Panc1 (cell line): ENCODE measurements around the gene ERC2. TPM values are rescaled to one million over a fixed set of nuclear protein-coding genes. Genes with fewer than 3 reads are reported as not detected.

Experiments
- ATAC-seq: fragments of 200-7000 bp; cut with Tn5 transposase; 2 replicates; pipeline ENCODE4 v1.9.1; 2020; ENCODE audit warnings: mild to moderate bottlenecking, moderate library complexity
- BruUV-seq: library from RNA; stranded (reverse); fragments of 400-500 nt; replicated peaks from 2 replicates; lab custom pipeline; 2021; lab: Mats Ljungman, UMichigan
- CTCF ChIA-PET: fragments of 300-600 bp; sonication (Branson Sonifier 250); formaldehyde crosslinking; loops from one replicate; lab custom pipeline; 2022; ENCODE audit warnings: antibody characterized with exemption; lab: Charles Lee
- POLR2A ChIA-PET: fragments of 300-600 bp; sonication (Branson Sonifier 250); formaldehyde crosslinking; loops from one replicate; lab custom pipeline; 2022; ENCODE audit warnings: antibody characterized with exemption; lab: Charles Lee
- DNase-seq: peaks from one replicate; pipeline ENCODE4 v3.0.0-alpha.2; 2010; ENCODE audit warnings: low read depth, low spot score
- H3K27ac ChIP-seq: 2 replicates; pipeline ENCODE4 v1.5.1; 2011; ENCODE audit warnings: mild to moderate bottlenecking, low read length, inconsistent platforms
- H3K27me3 ChIP-seq: fragments of 200-500 bp; sonication (Bioruptor generic); 2 replicates; pipeline ENCODE4 v1.6.0; 2014; ENCODE audit warnings: low read length, inconsistent platforms; ENCODE audit not compliant: control insufficient read depth, insufficient read depth
- H3K36me3 ChIP-seq: fragments of 200-500 bp; sonication (Bioruptor generic); 2 replicates; pipeline ENCODE4 v1.5.1; 2014; ENCODE audit warnings: inconsistent platforms, mild to moderate bottlenecking, low read length, moderate library complexity; ENCODE audit not compliant: control insufficient read depth, insufficient read depth
- H3K4me1 ChIP-seq: 2 replicates; pipeline ENCODE4 v1.5.1; 2011; ENCODE audit warnings: inconsistent platforms, mild to moderate bottlenecking, low read length, moderate library complexity; ENCODE audit not compliant: control insufficient read depth, insufficient read depth
- H3K4me3 ChIP-seq, 2 experiments: 2 replicates each; pipeline ENCODE4 v1.5.1; 2011 to 2012; ENCODE audit warnings: low read depth in 2 of 2, low read length in 2 of 2, mild to moderate bottlenecking in 2 of 2, inconsistent platforms in 1 of 2, moderate library complexity in 1 of 2
- H3K9me3 ChIP-seq: fragments of 200-500 bp; sonication (Bioruptor generic); 2 replicates; pipeline ENCODE4 v1.5.1; 2014; ENCODE audit warnings: low read depth, mild to moderate bottlenecking, inconsistent platforms, low read length, moderate library complexity; ENCODE audit not compliant: control insufficient read depth, insufficient read depth
- POLR2AphosphoS5 ChIP-seq: IDR thresholded peaks from 2 replicates; pipeline ENCODE4 v1.6.1; 2012; ENCODE audit warnings: mild to moderate bottlenecking, low read depth, low read length, moderate library complexity
- SIN3A ChIP-seq: IDR thresholded peaks from 2 replicates; pipeline ENCODE4 v1.6.1; 2012; ENCODE audit warnings: low read depth, mild to moderate bottlenecking, low read length, moderate library complexity, borderline replicate concordance; ENCODE audit not compliant: insufficient read depth
- TCF7L2 ChIP-seq: IDR thresholded peaks from 2 replicates; pipeline ENCODE4 v1.6.1; 2011; ENCODE audit warnings: mild to moderate bottlenecking, low read depth, low read length, inconsistent platforms
- in situ Hi-C: cut with HindIII; loops from 2 replicates; pipeline ENCODE4 v1.10.0; 2016; ENCODE audit warnings: low sequenced_read_pairs, low pct_unique_long_range_greater_than_20kb
- intact Hi-C: fragments of 100-400 bp; cut with micrococcal nuclease; formaldehyde crosslinking; loops from one replicate; pipeline ENCODE4 v1.10.0; 2022; ENCODE audit not compliant: unreplicated experiment
- total RNA-seq: library from RNA; stranded (reverse); gene quantifications from one replicate; pipeline ENCODE4 v1.2.1, GENCODE V29; 2021; ENCODE audit not compliant: unreplicated experiment
- TF ChIP-seq, protein P1 (sequence below): fragments of 450-650 bp; IDR thresholded peaks from 2 replicates; pipeline ENCODE4 v1.5.1; 2017; ENCODE audit warnings: mild to moderate bottlenecking
- TF ChIP-seq, protein P2 (sequence below), 2 experiments: IDR thresholded peaks; 2 replicates each; pipeline ENCODE4 v1.6.1; 2011 to 2012; ENCODE audit warnings: low read depth in 2 of 2, control low read depth in 1 of 2, low read length in 1 of 2, mild to moderate bottlenecking in 1 of 2, moderate library complexity in 1 of 2; ENCODE audit not compliant: insufficient read depth in 1 of 2

ERC2 gene
- total RNA-seq, 1 experiment from 2014 or later = 0.33 TPM

DNA sequence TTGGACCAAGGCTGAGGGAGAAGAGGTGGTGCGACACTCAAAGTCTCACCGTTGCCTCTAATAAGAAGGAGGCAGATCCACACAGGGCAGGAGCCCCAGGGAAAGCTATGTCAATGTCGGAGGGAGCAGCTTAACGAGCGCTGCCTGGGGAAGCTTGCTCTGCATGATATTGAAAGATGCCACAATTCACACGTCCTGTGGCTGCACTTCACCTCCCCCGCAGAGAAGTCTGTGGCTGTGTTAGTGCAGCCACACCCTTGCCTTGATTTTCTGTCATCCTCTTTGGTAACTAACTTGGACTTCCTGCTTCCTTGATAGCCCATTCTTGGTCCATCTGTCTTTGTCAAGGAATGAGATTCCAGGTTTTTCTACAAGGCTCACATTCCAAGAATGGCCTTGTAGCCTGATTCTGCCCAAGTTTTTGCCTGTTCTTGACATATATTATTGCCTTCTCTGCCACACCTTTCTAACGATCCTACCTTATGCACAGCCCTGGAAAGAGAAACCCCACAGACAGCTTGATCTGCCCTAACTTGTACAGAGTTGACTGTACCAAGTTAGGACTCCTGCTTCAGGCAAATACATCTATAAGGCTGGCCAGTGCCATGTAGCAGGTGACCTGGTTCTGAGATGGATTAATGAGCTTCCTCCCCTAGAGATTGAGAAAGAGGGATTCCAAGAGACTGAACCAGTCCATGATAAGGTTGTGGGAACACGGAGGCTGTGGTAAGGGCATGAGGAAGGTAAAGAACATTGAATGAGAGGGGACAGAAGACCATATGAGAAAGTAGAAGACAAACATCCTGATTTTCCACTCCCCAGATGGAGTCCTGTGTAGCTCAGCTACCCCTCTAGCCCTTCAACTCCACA is 828.1 kb downstream of the ERC2 start:
- intact Hi-C loops = no loop called here
- Histone ChIP-seq H3K9me3 (no peaks in the 10 kb centered on the region), H3K27ac (no peak overlapping the region), H3K4me1 (no peaks in the 10 kb centered on the region), H3K36me3 (no peaks in the 10 kb centered on the region), H3K27me3 (no peaks in the 10 kb centered on the region), H3K4me3 (no peak overlapping the region)
- DNase-seq (no peak), ATAC-seq (no peak)
- BruUV-seq = no TSS peak
- POLR2A ChIA-PET = no interaction called here
- CTCF ChIA-PET = no interaction called here
- TF ChIP-seq TCF7L2 (no peak), POLR2AphosphoS5 (no peak), SIN3A (no peak)
- TF ChIP-seq, protein P1, sequence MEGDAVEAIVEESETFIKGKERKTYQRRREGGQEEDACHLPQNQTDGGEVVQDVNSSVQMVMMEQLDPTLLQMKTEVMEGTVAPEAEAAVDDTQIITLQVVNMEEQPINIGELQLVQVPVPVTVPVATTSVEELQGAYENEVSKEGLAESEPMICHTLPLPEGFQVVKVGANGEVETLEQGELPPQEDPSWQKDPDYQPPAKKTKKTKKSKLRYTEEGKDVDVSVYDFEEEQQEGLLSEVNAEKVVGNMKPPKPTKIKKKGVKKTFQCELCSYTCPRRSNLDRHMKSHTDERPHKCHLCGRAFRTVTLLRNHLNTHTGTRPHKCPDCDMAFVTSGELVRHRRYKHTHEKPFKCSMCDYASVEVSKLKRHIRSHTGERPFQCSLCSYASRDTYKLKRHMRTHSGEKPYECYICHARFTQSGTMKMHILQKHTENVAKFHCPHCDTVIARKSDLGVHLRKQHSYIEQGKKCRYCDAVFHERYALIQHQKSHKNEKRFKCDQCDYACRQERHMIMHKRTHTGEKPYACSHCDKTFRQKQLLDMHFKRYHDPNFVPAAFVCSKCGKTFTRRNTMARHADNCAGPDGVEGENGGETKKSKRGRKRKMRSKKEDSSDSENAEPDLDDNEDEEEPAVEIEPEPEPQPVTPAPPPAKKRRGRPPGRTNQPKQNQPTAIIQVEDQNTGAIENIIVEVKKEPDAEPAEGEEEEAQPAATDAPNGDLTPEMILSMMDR = no peak
- TF ChIP-seq, protein P2, sequence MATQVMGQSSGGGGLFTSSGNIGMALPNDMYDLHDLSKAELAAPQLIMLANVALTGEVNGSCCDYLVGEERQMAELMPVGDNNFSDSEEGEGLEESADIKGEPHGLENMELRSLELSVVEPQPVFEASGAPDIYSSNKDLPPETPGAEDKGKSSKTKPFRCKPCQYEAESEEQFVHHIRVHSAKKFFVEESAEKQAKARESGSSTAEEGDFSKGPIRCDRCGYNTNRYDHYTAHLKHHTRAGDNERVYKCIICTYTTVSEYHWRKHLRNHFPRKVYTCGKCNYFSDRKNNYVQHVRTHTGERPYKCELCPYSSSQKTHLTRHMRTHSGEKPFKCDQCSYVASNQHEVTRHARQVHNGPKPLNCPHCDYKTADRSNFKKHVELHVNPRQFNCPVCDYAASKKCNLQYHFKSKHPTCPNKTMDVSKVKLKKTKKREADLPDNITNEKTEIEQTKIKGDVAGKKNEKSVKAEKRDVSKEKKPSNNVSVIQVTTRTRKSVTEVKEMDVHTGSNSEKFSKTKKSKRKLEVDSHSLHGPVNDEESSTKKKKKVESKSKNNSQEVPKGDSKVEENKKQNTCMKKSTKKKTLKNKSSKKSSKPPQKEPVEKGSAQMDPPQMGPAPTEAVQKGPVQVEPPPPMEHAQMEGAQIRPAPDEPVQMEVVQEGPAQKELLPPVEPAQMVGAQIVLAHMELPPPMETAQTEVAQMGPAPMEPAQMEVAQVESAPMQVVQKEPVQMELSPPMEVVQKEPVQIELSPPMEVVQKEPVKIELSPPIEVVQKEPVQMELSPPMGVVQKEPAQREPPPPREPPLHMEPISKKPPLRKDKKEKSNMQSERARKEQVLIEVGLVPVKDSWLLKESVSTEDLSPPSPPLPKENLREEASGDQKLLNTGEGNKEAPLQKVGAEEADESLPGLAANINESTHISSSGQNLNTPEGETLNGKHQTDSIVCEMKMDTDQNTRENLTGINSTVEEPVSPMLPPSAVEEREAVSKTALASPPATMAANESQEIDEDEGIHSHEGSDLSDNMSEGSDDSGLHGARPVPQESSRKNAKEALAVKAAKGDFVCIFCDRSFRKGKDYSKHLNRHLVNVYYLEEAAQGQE (IDR thresholded peaks at IDR 0.05; ENCODE audit: insufficient read depth in 1 of 2, low read depth in 2 of 2, low read length in 1 of 2) = no peak
- in situ Hi-C loops = no loop called here

DNA sequence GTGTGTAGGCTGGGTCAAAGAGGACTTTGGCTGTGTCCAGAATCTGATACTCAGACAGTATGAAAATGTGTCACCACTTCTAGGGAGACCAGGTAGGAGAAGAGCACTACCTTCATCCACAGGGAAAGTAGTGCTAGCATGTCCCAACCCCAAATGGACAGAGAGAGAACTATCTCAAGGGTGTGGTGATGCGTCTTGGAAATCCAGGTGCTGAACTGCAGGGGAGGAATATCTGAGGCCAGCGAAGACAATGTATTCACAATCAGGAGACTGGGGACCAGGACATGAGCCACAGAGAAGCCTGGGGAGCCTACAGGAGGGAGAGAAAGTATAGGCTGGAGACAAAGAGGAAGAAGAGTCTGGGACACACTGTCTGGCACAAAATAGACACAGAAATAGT is 829.1 kb downstream of the ERC2 start:
- H3K9me3 ChIP-seq = no peaks in the 10 kb centered on the region
- H3K27ac ChIP-seq = no peak overlapping the region
- H3K27me3 ChIP-seq = no peaks in the 10 kb centered on the region
- H3K4me3 ChIP-seq = no peak overlapping the region
- TF ChIP-seq POLR2AphosphoS5 (no peak), SIN3A (no peak)
- TF ChIP-seq, protein P2 (IDR thresholded peaks at IDR 0.05; ENCODE audit: insufficient read depth in 1 of 2, low read depth in 2 of 2, low read length in 1 of 2) = 0 out of 4 replicates have a peak, but pooled peaks of 1 of the 2 experiments have one; percentile 30
- TF ChIP-seq, protein P1 = no peak
- no peaks in the 10 kb centered on the region for H3K36me3 ChIP-seq
- ATAC-seq (no peak), DNase-seq (no peak)
- intact Hi-C loops (no loop called here), in situ Hi-C loops (no loop called here)
- ChIA-PET POLR2A (no interaction called here), CTCF (no interaction called here)
- BruUV-seq = no TSS peak
- H3K4me1 ChIP-seq = no peaks in the 10 kb centered on the region
